ENCODE results near the gene TSPEAR. TPM values are rescaled to one million over a fixed set of nuclear protein-coding genes. Genes with fewer than 3 reads are reported as not detected.
"Not testable (repeated sequence)": the region's sequence is repeated elsewhere in the genome, so short reads cannot be mapped to it uniquely, and the experiment has no call there.

TSPEAR gene
- total RNA-seq, 4 donors from 2014 or later: under 0.01 to 0.23 TPM; not detected in 2

GRCh38 chr21:44644878-44645277 is 66.5 kb downstream of the TSPEAR start:
- WGBS: 47% methylated on average over 2 of the region's 2 CpGs
- Histone ChIP-seq H3K27ac (replicated peaks in 1 of 4) (no peak overlapping the region), H3K9me3 (peaks cover 0 to 30% (median 9%) of the 10 kb centered on the region in 4 donors), H3K27me3 (peaks cover 0 to 57% (median 0%) of the 10 kb centered on the region in 4 donors), H3K4me1 (no peaks in the 10 kb centered on the region), H3K36me3 (no peaks in the 10 kb centered on the region), H3K4me3 (no peak overlapping the region)
- no peak for TF ChIP-seq CTCF (IDR thresholded peaks at IDR 0.05)
- no peak for TF ChIP-seq POLR2A (IDR thresholded peaks at IDR 0.05; ENCODE audit: low read depth)
- no peak for TF ChIP-seq EP300 (IDR thresholded peaks at IDR 0.05)
- TF ChIP-seq POLR2AphosphoS5 (IDR thresholded peaks at IDR 0.05): no peak
- no peak for DNase-seq (ENCODE audit: extremely low spot score)
- intact Hi-C loops (cut with DNase I): no loop called here

GRCh38 chr21:44643741-44644310 is 67.5 kb downstream of the TSPEAR start:
- Histone ChIP-seq H3K4me3 (no peak overlapping the region), H3K27ac (replicated peaks in 1 of 4) (no peak overlapping the region), H3K4me1 (no peaks in the 10 kb centered on the region), H3K9me3 (peaks cover 0 to 30% (median 9%) of the 10 kb centered on the region in 4 donors), H3K27me3 (peaks cover 0 to 57% (median 2%) of the 10 kb centered on the region in 4 donors), H3K36me3 (no peaks in the 10 kb centered on the region)
- WGBS: 54% methylated on average over 14 of the region's 14 CpGs
- TF ChIP-seq CTCF (IDR thresholded peaks at IDR 0.05) (no peak), POLR2AphosphoS5 (IDR thresholded peaks at IDR 0.05) (no peak), EP300 (IDR thresholded peaks at IDR 0.05) (no peak), POLR2A (IDR thresholded peaks at IDR 0.05; ENCODE audit: low read depth) (no peak)
- peak; percentile 77 for DNase-seq (ENCODE audit: extremely low spot score)
- intact Hi-C loops (cut with DNase I): no loop called here

- Histone ChIP-seq H3K27ac (replicated peaks in 1 of 4) (no peak overlapping the region), H3K4me1 (no peaks in the 10 kb centered on the region), H3K36me3 (no peaks in the 10 kb centered on the region), H3K27me3 (peaks cover 0 to 56% (median 2%) of the 10 kb centered on the region in 4 donors), H3K9me3 (peaks cover 0 to 30% (median 9%) of the 10 kb centered on the region in 4 donors), H3K4me3 (no peak overlapping the region)
- TF ChIP-seq EP300 (IDR thresholded peaks at IDR 0.05): no peak
- TF ChIP-seq POLR2A (IDR thresholded peaks at IDR 0.05; ENCODE audit: low read depth): no peak
- no peak for TF ChIP-seq POLR2AphosphoS5 (IDR thresholded peaks at IDR 0.05)
- TF ChIP-seq CTCF (IDR thresholded peaks at IDR 0.05): no peak
- intact Hi-C loops (cut with DNase I): no loop called here
- 78% methylated on average over 5 of the region's 5 CpGs for WGBS
- DNase-seq (ENCODE audit: extremely low spot score): no peak
Observed at GRCh38 chr21:44640761-44641160, 70.6 kb downstream of the TSPEAR start.

- intact Hi-C loops (cut with DNase I): no loop called here
- H3K36me3 ChIP-seq: no peaks in the 10 kb centered on the region
- peaks cover 0 to 18% (median 4%) of the 10 kb centered on the region in 4 donors for H3K9me3 ChIP-seq
- peaks cover 0 to 62% (median 2%) of the 10 kb centered on the region in 4 donors for H3K27me3 ChIP-seq
- WGBS: 71% methylated on average over 6 of the region's 12 CpGs
- TF ChIP-seq CTCF (IDR thresholded peaks at IDR 0.05) (no peak), EP300 (IDR thresholded peaks at IDR 0.05) (no peak), POLR2A (IDR thresholded peaks at IDR 0.05; ENCODE audit: low read depth) (no peak), POLR2AphosphoS5 (IDR thresholded peaks at IDR 0.05) (no peak)
- DNase-seq (ENCODE audit: extremely low spot score): no peak
- no peaks in the 10 kb centered on the region for H3K4me1 ChIP-seq
- no peak overlapping the region for H3K27ac ChIP-seq (replicated peaks in 1 of 4)
- no peak overlapping the region for H3K4me3 ChIP-seq
Observed at GRCh38 chr21:44639331-44639655, 72.1 kb downstream of the TSPEAR start.

GRCh38 chr21:44638506-44639330 is 72.7 kb downstream of the TSPEAR start:
- H3K27me3 ChIP-seq: peaks cover 0 to 62% (median 2%) of the 10 kb centered on the region in 4 donors
- H3K4me3 ChIP-seq; H3K27ac ChIP-seq (replicated peaks in 1 of 4); intact Hi-C loops (cut with DNase I); H3K4me1 ChIP-seq; H3K36me3 ChIP-seq: not testable (repeated sequence)
- DNase-seq (ENCODE audit: extremely low spot score): peak; percentile 86
- WGBS: 93% methylated on average over 15 of the region's 21 CpGs
- peaks cover 0 to 12% (median 2%) of the 10 kb centered on the region in 4 donors for H3K9me3 ChIP-seq

- H3K27me3 ChIP-seq: peaks cover 0 to 62% (median 2%) of the 10 kb centered on the region in 4 donors
- H3K36me3 ChIP-seq; H3K4me3 ChIP-seq; intact Hi-C loops (cut with DNase I); DNase-seq (ENCODE audit: extremely low spot score); H3K4me1 ChIP-seq; H3K27ac ChIP-seq (replicated peaks in 1 of 4): not testable (repeated sequence)
- WGBS: 73% methylated on average over 7 of the region's 12 CpGs
- H3K9me3 ChIP-seq: peaks cover 0 to 11% (median 1%) of the 10 kb centered on the region in 4 donors
Observed at GRCh38 chr21:44637851-44638348, 73.5 kb downstream of the TSPEAR start.
